Fibroblast of villous mesenchyme (primary cell): ENCODE measurements around the gene PLEKHH1. TPM values are rescaled to one million over a fixed set of nuclear protein-coding genes. Genes with fewer than 3 reads are reported as not detected.

Experiments
- DNase-seq: peaks from one replicate; pipeline ENCODE4 v3.0.0-alpha.2; 2010; ENCODE audit warnings: low read depth
- H3K4me3 ChIP-seq: 2 replicates; pipeline ENCODE4 v1.5.1; 2011; ENCODE audit warnings: low read depth, mild to moderate bottlenecking, low read length
- total RNA-seq: library from RNA; depleted of rRNA; stranded (reverse); fragments of >200 nt; gene quantifications from 2 replicates; pipeline ENCODE4 v1.2.3, GENCODE V29; 2012
- TF ChIP-seq, protein P1 (sequence below): IDR thresholded peaks from 2 replicates; pipeline ENCODE4 v1.5.1; 2012; ENCODE audit warnings: low read depth, mild to moderate bottlenecking, low read length; ENCODE audit not compliant: insufficient read depth

Gene PLEKHH1
- total RNA-seq, 1 donor, result 0.43 TPM

DNA sequence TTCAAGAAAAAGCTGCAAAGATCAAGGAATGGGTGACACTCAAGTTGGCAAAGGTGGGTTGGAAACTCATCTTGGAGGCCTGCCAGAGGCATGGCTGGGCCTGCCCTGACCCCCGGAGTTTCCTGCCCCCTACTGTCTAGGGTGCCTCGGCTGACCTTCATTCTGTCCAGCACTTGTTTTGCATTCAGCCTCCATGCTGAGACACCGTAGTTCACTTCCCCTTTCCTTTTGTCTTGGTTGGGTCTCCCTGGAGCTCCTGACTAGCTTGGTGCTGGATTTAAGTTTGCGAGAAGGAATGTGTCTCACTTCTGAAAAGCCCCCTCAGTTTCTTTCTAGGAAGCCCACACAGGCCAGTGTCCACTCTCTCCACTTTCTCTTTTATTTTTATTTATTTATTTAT is 26.5 kb downstream of the PLEKHH1 start:
- no peak for DNase-seq
- TF ChIP-seq, protein P1, sequence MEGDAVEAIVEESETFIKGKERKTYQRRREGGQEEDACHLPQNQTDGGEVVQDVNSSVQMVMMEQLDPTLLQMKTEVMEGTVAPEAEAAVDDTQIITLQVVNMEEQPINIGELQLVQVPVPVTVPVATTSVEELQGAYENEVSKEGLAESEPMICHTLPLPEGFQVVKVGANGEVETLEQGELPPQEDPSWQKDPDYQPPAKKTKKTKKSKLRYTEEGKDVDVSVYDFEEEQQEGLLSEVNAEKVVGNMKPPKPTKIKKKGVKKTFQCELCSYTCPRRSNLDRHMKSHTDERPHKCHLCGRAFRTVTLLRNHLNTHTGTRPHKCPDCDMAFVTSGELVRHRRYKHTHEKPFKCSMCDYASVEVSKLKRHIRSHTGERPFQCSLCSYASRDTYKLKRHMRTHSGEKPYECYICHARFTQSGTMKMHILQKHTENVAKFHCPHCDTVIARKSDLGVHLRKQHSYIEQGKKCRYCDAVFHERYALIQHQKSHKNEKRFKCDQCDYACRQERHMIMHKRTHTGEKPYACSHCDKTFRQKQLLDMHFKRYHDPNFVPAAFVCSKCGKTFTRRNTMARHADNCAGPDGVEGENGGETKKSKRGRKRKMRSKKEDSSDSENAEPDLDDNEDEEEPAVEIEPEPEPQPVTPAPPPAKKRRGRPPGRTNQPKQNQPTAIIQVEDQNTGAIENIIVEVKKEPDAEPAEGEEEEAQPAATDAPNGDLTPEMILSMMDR, result no peak
- H3K4me3 ChIP-seq, result no peak overlapping the region

DNA sequence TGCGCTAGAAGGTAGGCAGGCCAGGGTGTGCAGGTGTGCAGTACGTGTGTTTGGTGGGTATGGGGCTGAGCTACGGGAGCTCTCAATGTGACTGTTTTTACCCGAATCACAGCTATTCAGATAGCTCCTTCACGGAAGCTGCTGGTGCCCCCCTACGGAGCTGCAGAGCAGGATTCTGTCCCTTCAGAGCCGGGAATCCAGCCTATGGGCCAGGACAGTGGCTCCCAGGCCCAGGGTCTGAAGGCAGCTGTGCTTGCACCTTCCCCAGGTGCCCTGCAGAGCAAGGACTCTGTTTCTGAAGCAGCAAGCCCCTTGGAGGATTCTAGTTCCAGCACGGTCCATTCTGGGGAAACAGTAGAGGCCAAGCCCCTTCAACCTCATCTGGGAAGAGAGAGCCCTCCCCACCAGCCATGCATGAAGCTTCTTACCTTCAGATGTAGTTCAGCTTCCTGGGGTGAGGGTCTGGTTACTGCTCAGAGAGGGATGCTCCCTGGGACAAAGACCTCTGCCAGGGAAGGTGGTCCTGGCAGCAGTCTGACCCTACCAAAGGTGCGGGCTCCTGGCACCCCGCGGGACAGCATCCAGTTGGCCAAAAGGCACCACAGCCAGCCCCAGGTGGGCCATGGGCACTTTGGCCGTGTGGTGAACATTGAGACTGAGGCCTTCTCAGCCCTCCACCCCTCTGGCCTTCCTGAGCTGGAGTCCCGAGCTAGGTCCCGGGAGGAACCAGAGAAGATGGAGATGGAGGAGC is 29.1 kb downstream of the PLEKHH1 start:
- DNase-seq, result no peak
- no peak overlapping the region for H3K4me3 ChIP-seq
- TF ChIP-seq, protein P1, result no peak

DNA sequence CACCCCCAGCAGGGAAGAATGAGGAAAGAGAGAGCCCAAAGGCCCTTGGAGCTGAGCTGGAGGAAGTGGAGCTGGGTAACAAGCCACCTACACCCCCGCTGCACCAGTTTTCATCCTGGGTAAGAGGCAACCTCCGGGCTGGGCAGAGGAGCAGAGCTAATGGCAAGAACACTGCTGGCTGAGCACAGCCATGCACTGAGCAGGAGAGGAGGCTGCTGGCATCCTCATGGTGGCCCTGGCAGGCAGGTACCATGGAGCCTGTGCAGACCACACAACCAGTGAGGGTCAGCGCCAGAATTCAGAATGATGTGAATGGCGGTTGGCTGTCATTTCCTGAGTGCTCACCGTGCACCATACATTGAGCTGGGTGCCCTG is 29.7 kb downstream of the PLEKHH1 start:
- no peak for DNase-seq
- TF ChIP-seq, protein P1, result no peak
- H3K4me3 ChIP-seq, result no peak overlapping the region

DNA sequence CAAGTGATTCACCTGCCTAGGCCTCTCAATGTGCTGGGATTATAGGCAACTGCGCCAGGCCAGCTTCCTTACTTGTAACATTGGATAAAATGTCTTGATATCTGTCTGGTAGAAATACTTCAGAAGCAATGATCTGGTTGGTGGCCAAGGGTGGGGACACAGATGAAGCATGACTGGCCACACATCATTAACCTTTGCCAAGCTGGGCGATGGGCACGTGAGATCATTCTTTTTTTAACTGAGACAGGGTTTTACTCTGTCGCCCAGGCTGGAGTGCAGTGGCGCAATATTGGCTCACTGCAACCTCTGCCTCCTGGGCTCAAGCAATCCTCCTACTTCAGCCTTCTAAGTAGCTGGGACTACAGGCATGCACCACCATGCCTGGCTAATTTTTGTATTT is 31.1 kb downstream of the PLEKHH1 start:
- H3K4me3 ChIP-seq, result no peak overlapping the region
- TF ChIP-seq, protein P1, result no peak
- no peak for DNase-seq

DNA sequence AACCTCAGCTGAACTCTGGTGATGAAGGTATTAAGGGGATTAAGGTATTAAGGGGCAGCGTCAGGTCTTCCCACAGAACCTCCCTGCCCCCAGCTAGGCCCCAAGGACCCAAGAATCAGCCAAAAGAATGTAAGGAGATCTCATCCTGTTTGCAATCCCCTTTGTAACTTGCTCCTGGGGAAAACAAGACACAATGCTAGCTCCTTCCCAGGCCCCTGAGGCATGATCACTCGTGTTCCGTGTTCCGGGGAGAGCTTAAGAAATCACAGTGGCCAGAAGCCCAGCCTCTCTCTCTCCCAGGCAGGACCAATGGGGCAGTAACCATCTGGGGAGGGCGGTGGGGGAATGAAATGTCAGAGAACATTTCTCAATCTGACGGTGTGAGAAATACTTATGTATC is 33.8 kb downstream of the PLEKHH1 start:
- TF ChIP-seq, protein P1, result no peak
- peak; percentile 77 for DNase-seq

DNA sequence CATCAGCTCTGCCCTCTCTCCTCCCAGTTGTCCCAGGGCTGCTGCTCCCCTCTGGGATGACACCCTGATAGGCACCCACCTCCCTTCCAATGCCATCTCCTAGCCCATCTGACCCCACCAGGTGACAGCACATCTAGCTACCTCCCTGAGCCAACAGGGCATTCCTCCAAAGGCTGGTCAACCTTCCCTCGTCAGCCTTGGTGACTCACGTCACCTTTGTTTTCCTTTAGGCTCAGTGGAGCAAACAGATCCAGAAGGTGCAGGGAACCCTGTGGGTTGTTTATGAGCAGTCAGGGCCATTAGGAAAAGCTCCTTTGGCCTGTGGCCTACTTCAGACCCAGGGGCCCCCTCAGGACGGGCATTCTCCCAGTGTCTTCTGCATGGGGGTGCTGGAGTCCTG is 34.6 kb downstream of the PLEKHH1 start:
- TF ChIP-seq, protein P1, result no peak
- no peak overlapping the region for H3K4me3 ChIP-seq
- DNase-seq, result no peak

More for the DNA sequence above, 33.8 kb downstream of the PLEKHH1 start:
- no peak overlapping the region for H3K4me3 ChIP-seq
